ENCODE measurements around the gene ALK. TPM values are rescaled to one million over a fixed set of nuclear protein-coding genes. Genes with fewer than 3 reads are reported as not detected.

Gene ALK
- total RNA-seq, 1 experiment from 2014 or later, result 14.7 TPM

DNA sequence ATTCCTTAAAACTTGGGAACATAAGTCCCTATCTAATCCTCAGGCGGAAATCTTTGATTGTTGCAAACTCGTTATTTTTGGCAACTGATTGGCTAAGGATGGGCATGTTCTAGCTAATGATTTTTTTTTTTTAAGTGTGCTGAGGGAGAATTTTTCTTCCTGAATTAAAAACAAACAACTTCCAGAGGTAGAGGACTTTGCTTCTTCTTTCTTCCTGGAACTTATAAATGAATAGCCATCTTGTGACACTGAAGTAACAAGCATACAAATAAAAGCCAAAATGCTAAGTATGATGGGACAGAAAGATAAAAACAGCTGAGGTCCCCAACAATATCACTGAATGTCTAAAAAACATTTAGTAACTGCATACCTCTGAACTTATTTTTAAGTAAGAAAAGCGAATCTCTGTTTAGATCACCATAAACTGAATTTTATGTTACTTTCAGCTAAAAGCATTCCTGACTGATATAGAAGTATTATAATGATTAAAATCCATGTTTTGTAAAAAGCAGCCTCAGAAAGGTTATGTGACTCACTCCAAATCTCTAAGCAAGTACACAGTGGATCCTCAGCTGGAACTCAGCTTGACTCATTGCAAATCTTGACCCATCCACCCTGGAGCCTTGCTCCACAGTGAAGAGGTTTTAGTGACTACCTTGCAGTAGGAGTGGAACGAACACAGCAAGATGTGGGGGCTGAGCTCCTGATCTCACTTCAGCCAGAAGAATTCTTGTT, 461.8 kb downstream of the ALK start:
- ChIA-PET POLR2A (ENCODE audit: low non-redundant PET) (no interaction called here), CTCF (no interaction called here)
- no peak for DNase-seq (ENCODE audit: low spot score)
- H3K4me1 ChIP-seq (ENCODE audit: insufficient read depth, low read length, poor library complexity, severe bottlenecking), result no peaks in the 10 kb centered on the region
- intact Hi-C loops (cut with micrococcal nuclease; ENCODE audit: unreplicated experiment), result no loop called here
- BruUV-seq (replicated peaks), result no TSS peak
- no peaks in the 10 kb centered on the region for H3K9me3 ChIP-seq (ENCODE audit: low read depth, low read length, poor library complexity, severe bottlenecking)
- H3K27me3 ChIP-seq (replicated peaks; ENCODE audit: insufficient read depth, low read depth, low read length, poor library complexity), result no peaks in the 10 kb centered on the region
- TF ChIP-seq, protein P1, sequence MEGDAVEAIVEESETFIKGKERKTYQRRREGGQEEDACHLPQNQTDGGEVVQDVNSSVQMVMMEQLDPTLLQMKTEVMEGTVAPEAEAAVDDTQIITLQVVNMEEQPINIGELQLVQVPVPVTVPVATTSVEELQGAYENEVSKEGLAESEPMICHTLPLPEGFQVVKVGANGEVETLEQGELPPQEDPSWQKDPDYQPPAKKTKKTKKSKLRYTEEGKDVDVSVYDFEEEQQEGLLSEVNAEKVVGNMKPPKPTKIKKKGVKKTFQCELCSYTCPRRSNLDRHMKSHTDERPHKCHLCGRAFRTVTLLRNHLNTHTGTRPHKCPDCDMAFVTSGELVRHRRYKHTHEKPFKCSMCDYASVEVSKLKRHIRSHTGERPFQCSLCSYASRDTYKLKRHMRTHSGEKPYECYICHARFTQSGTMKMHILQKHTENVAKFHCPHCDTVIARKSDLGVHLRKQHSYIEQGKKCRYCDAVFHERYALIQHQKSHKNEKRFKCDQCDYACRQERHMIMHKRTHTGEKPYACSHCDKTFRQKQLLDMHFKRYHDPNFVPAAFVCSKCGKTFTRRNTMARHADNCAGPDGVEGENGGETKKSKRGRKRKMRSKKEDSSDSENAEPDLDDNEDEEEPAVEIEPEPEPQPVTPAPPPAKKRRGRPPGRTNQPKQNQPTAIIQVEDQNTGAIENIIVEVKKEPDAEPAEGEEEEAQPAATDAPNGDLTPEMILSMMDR (conservative IDR thresholded peaks at IDR 0.05; ENCODE audit: low read depth, low read length), result no peak
- TF ChIP-seq EZH2 (IDR thresholded peaks at IDR 0.05; ENCODE audit: borderline replicate concordance, low read depth, low read length, poor library complexity, severe bottlenecking), result no peak
- H3K36me3 ChIP-seq (ENCODE audit: insufficient read depth, low read length, poor library complexity, severe bottlenecking), result no peaks in the 10 kb centered on the region
- no peak overlapping the region for H3K27ac ChIP-seq (ENCODE audit: low read depth, low read length, poor library complexity, severe bottlenecking)
- H3K4me3 ChIP-seq (ENCODE audit: low read depth, low read length, poor library complexity, severe bottlenecking), result no peak overlapping the region

DNA sequence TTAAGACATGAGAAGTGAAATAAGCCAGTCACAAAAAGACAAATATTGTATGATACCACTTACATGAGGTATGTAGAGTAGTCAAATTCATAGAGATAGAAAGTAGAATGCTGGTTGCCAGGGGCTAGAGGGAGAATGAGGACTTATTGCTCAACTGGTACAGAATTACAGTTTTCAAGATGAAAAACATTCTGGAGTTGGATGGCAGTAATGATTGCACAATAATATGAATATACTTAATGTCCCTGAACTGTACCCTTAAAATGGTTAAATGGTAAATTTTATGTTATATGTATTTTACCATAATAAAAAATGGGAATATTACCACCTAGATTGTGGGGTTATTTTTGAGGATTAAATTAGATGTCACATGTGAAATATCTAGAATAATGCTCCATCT, 465.0 kb downstream of the ALK start:
- no peak overlapping the region for H3K4me3 ChIP-seq (ENCODE audit: low read depth, low read length, poor library complexity, severe bottlenecking)
- H3K9me3 ChIP-seq (ENCODE audit: low read depth, low read length, poor library complexity, severe bottlenecking), result no peaks in the 10 kb centered on the region
- H3K27me3 ChIP-seq (replicated peaks; ENCODE audit: insufficient read depth, low read depth, low read length, poor library complexity), result no peaks in the 10 kb centered on the region
- no TSS peak for BruUV-seq (replicated peaks)
- intact Hi-C loops (cut with micrococcal nuclease; ENCODE audit: unreplicated experiment), result no loop called here
- H3K4me1 ChIP-seq (ENCODE audit: insufficient read depth, low read length, poor library complexity, severe bottlenecking), result no peaks in the 10 kb centered on the region
- DNase-seq (ENCODE audit: low spot score), result no peak
- TF ChIP-seq, protein P1 (conservative IDR thresholded peaks at IDR 0.05; ENCODE audit: low read depth, low read length), result no peak
- no peak for TF ChIP-seq EZH2 (IDR thresholded peaks at IDR 0.05; ENCODE audit: borderline replicate concordance, low read depth, low read length, poor library complexity, severe bottlenecking)
- POLR2A ChIA-PET (ENCODE audit: low non-redundant PET), result no interaction called here
- H3K27ac ChIP-seq (ENCODE audit: low read depth, low read length, poor library complexity, severe bottlenecking), result no peak overlapping the region
- CTCF ChIA-PET, result no interaction called here
- no peaks in the 10 kb centered on the region for H3K36me3 ChIP-seq (ENCODE audit: insufficient read depth, low read length, poor library complexity, severe bottlenecking)

- H3K4me3 ChIP-seq (ENCODE audit: low read depth, low read length, poor library complexity, severe bottlenecking), result no peak overlapping the region
- BruUV-seq (replicated peaks), result no TSS peak
- H3K27me3 ChIP-seq (replicated peaks; ENCODE audit: insufficient read depth, low read depth, low read length, poor library complexity), result no peaks in the 10 kb centered on the region
- POLR2A ChIA-PET (ENCODE audit: low non-redundant PET), result interaction anchor here (0.6 kb wide), 1 partner anchor 33 kb away, joined by 5 read pairs; no protein-coding TSS in a partner anchor
- peak; percentile 58 for DNase-seq (ENCODE audit: low spot score)
- H3K36me3 ChIP-seq (ENCODE audit: insufficient read depth, low read length, poor library complexity, severe bottlenecking), result no peaks in the 10 kb centered on the region
- no peak for TF ChIP-seq EZH2 (IDR thresholded peaks at IDR 0.05; ENCODE audit: borderline replicate concordance, low read depth, low read length, poor library complexity, severe bottlenecking)
- TF ChIP-seq, protein P1 (conservative IDR thresholded peaks at IDR 0.05; ENCODE audit: low read depth, low read length), result no peak
- H3K9me3 ChIP-seq (ENCODE audit: low read depth, low read length, poor library complexity, severe bottlenecking), result no peaks in the 10 kb centered on the region
- no peak overlapping the region for H3K27ac ChIP-seq (ENCODE audit: low read depth, low read length, poor library complexity, severe bottlenecking)
- H3K4me1 ChIP-seq (ENCODE audit: insufficient read depth, low read length, poor library complexity, severe bottlenecking), result no peaks in the 10 kb centered on the region
- CTCF ChIA-PET, result no interaction called here
- intact Hi-C loops (cut with micrococcal nuclease; ENCODE audit: unreplicated experiment), result no loop called here
These were observed 466.1 kb downstream of the ALK start for GRCh38 chr2:29455200-29455860.

Data from A673 (cell line).